Renal cortical epithelial cell (primary cell): ENCODE results near the gene FCMR. TPM values are rescaled to one million over a fixed set of nuclear protein-coding genes. Genes with fewer than 3 reads are reported as not detected.

Source experiments
- DNase-seq: peaks from one replicate; pipeline ENCODE4 v3.0.0-alpha.2; 2011; ENCODE audit warnings: low read depth
- total RNA-seq: library from RNA; depleted of rRNA; stranded (reverse); fragments of >200 nt; gene quantifications from 2 replicates; pipeline ENCODE4 v1.2.3, GENCODE V29; 2014

Gene FCMR, protein sequence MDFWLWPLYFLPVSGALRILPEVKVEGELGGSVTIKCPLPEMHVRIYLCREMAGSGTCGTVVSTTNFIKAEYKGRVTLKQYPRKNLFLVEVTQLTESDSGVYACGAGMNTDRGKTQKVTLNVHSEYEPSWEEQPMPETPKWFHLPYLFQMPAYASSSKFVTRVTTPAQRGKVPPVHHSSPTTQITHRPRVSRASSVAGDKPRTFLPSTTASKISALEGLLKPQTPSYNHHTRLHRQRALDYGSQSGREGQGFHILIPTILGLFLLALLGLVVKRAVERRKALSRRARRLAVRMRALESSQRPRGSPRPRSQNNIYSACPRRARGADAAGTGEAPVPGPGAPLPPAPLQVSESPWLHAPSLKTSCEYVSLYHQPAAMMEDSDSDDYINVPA
- total RNA-seq = 0.05 TPM in 1 of 2 replicates, not detected in the other

GRCh38 chr1:206921772-206922265 lies at the start of gene FCMR:
Gene FCMR (minus strand): TSS chr1:206921941. CDS start chr1:206921854, 87 bp downstream.
- DNase-seq = no peak

DNA sequence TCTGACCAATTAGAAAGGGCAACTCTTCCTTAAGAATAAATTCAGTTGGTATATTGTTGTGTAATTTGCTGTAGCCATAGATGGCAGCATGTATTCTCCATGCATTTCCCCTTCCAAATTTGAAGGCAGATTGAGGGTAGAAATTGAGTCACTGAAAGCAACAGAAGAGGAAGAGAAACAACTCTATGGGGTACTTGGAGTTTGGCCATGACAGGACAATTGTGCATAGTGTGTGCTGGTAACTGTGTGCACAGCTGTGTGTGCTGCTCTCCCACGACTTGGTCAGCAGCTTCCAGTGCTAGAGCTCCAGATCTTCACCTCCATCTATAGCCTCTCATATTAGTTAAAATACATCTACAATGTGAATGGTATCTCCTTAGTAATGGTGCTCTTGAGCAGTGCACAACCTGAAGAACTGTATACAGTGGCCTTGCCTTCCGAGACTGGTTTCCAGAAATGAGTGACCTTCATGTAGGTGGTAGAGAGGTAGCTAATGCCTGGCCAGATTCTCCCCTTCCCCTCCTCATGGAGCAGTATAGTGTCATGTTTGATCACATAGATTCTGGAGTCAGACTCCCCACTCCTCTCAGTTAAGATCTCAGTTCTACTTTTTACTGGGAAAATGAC lies 49.4 kb upstream of the FCMR start:
- DNase-seq = no peak

GRCh38 chr1:206970446-206970845 lies 48.7 kb upstream of the FCMR start, which contains the start of gene FCAMR:
Gene FCAMR (minus strand): TSS chr1:206970460. CDS start chr1:206970125, 335 bp downstream.
- DNase-seq = no peak

- DNase-seq = no peak
Measured at GRCh38 chr1:206969090-206969489, 47.3 kb upstream of the FCMR start.

GRCh38 chr1:206967096-206967849 lies 45.5 kb upstream of the FCMR start:
- DNase-seq = peak; percentile 89

- no peak for DNase-seq
Measured at GRCh38 chr1:206965781-206966180, 44.0 kb upstream of the FCMR start.

- no peak for DNase-seq
Measured at GRCh38 chr1:206963740-206964139, 42.0 kb upstream of the FCMR start.

- DNase-seq = no peak
Measured at GRCh38 chr1:206963119-206963712, 41.5 kb upstream of the FCMR start.

GRCh38 chr1:206962272-206962671 lies 40.5 kb upstream of the FCMR start:
- no peak for DNase-seq

- DNase-seq = no peak
Measured at GRCh38 chr1:206961668-206962067, 39.9 kb upstream of the FCMR start.

- DNase-seq = no peak
Measured at GRCh38 chr1:206960676-206961386, 39.1 kb upstream of the FCMR start.

DNA sequence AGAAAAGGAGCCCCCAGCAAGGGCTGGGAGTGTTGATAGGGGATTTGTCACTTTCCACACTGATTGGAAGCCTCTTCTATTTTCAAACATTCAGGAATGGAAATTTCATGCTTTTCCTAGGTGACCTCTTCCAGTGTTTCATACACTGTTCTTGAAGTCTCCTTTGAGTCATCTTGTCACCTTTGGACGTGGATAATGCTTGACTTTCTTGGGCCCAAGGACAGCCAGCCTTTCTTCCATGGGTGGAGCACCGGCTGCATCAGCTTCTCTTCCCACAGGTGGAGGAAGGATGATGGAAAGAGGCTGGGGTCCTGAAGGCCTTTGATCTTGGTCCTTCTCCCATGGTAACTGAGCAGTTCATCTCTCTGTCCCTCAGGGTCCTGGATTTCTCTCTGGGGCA lies 36.4 kb upstream of the FCMR start:
- no peak for DNase-seq

GRCh38 chr1:206957639-206958038 lies 35.9 kb upstream of the FCMR start:
- DNase-seq = no peak

- DNase-seq = no peak
Measured at GRCh38 chr1:206955476-206956451, 34.0 kb upstream of the FCMR start.

DNA sequence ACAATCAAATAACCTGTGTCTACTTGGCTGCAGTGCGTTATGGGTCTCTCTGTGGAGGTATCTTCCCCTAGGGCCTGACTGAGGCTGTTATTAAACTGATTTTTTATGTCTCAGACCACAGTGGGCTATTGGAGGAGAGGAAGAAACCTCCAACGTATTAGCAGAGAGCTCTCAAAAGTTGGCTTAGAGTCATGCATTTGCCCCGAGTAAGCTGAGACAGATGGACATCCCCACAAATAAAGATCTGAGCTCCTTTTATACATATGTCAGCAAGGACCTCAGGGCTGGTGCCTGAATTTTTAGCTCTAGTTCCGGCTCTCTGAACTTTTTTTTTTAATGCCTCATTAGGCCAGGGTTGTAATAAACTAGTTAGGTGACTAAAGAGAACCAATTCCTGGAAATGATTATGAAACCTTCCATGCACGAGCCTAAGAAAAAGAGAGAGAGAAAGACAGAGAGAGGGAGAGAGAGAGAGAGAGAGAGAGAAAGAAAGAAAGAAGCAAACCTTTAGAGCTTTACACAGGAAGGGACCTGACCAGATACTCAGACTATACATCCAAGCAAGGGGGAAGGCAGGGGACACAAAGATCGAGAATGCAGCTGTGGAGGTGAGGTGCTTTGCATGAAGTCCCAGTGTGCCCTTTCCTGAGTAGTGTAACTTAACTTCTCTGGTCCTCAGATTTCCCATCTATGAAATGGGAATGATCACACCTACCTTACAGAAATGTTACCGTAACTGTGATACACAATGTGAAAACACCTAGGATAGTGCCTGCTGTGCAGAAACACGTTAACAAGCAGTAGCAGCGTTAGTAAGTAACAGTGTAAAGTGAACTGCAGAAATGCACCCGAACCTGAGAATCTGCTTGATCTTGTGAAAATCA lies 33.0 kb upstream of the FCMR start:
- DNase-seq = peak; percentile 90

GRCh38 chr1:206953626-206954025 lies 31.9 kb upstream of the FCMR start:
- no peak for DNase-seq

DNA sequence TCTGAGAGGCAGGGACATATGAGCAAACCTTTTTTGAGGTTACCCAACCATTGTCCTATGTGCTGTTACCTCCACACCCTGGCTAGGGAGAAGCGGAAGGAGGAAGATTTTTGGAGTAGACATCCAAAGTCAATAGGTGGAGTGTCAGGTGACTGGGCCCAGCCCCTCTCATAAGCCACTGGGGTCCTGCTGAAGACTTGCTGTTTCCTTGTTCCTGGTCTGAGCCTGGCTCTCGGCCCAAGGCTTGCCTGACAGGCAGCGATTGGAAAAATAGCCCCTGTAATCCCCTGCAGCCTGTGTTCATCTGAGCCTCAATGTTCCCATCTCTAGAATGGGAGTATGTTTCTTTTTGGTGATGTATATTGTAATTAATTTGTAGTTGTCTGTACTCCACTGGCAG lies 31.4 kb upstream of the FCMR start:
- DNase-seq = no peak

DNA sequence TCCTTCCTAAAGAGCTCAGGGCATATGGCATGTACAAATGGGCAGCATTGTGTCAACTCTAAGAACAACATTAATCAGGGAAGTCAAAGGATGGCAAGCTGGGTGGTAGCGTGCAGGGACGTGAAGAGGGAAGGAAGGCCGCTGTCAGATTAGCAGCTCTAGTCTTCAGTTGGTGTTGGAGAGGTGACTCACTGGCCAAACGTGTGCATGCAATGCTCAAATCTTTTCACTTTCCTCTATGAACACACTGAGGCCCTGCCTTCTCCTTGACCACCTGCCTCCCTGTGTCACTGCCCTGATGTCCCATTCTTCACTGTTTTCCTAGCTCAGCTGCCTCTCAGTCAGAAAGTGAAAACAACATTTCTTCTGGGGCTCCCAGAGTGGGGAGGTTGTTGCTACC lies 30.4 kb upstream of the FCMR start:
- DNase-seq = peak; percentile 91
